ENCODE measurements around the gene NRF1.

- TF ChIP-seq CTCF (conservative IDR thresholded peaks at IDR 0.05) (no peak), EZH2 (IDR thresholded peaks at IDR 0.05; ENCODE audit: low read depth) (no peak)
These were observed 42.2 kb upstream of the NRF1 start for GRCh38 chr7:129569326-129569725.

Data from PC-9 (cell line).